ENCODE data around the gene PPIE.

DNA sequence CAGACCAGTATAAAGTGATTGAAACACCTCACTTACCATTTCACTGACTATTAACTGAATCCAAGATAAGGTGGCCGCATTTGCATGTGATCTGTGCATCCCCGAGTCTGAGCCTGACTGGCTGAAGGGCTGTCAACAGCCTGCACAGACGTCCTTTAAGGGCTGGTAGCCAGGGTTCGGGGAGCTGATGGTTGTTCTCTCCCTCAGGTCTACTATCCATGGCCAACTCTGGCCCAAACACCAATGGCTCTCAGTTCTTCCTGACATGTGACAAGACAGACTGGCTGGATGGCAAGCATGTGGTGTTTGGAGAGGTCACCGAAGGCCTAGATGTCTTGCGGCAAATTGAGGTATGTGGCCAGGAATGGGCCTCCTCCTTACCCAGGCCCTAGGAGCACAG lies 14.0 kb downstream of the PPIE start:
- TF ChIP-seq SP4 (IDR thresholded peaks at IDR 0.05; ENCODE audit: low read length) = no peak
- TF ChIP-seq CTCF (IDR thresholded peaks at IDR 0.05; ENCODE audit: control extremely low read depth in 1 of 3, insufficient read depth in 1 of 3, low read depth in 1 of 3, low read length in 3 of 3) = no peak
- no peak for TF ChIP-seq CREB1 (IDR thresholded peaks at IDR 0.05)
- TF ChIP-seq SRF (IDR thresholded peaks at IDR 0.05; ENCODE audit: low read depth, low read length) = no peak
